Neural progenitor cell (in vitro differentiated cells): ENCODE results near the gene STIM1.

Experiments
- EZH2 ChIP-seq: fragments of 200-600 bp; sonication (generic); IDR thresholded peaks from 2 replicates; pipeline ENCODE4 v1.6.1; 2017; ENCODE audit warnings: antibody characterized with exemption, mild to moderate bottlenecking, moderate library complexity
- EZH2phosphoT487 ChIP-seq: fragments of 200-600 bp; sonication (generic); IDR thresholded peaks from 2 replicates; pipeline ENCODE4 v1.6.1; 2017; ENCODE audit warnings: antibody characterized with exemption
- TF ChIP-seq, protein P1 (sequence below): fragments of 200-600 bp; sonication (generic); IDR thresholded peaks from 2 replicates; pipeline ENCODE4 v1.5.1; 2017; ENCODE audit warnings: antibody characterized with exemption, mild to moderate bottlenecking

GRCh38 chr11:3859373-3859881, 4.0 kb downstream of the STIM1 start:
- TF ChIP-seq, protein P1, sequence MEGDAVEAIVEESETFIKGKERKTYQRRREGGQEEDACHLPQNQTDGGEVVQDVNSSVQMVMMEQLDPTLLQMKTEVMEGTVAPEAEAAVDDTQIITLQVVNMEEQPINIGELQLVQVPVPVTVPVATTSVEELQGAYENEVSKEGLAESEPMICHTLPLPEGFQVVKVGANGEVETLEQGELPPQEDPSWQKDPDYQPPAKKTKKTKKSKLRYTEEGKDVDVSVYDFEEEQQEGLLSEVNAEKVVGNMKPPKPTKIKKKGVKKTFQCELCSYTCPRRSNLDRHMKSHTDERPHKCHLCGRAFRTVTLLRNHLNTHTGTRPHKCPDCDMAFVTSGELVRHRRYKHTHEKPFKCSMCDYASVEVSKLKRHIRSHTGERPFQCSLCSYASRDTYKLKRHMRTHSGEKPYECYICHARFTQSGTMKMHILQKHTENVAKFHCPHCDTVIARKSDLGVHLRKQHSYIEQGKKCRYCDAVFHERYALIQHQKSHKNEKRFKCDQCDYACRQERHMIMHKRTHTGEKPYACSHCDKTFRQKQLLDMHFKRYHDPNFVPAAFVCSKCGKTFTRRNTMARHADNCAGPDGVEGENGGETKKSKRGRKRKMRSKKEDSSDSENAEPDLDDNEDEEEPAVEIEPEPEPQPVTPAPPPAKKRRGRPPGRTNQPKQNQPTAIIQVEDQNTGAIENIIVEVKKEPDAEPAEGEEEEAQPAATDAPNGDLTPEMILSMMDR = no peak
- TF ChIP-seq EZH2 (no peak), EZH2phosphoT487 (no peak)
